Measurements from ENCODE around the gene HOXD12. TPM values are rescaled to one million over a fixed set of nuclear protein-coding genes. Genes with fewer than 3 reads are reported as not detected.

The HOXD12 gene
- polyA plus RNA-seq, 5 donors = not detected

DNA sequence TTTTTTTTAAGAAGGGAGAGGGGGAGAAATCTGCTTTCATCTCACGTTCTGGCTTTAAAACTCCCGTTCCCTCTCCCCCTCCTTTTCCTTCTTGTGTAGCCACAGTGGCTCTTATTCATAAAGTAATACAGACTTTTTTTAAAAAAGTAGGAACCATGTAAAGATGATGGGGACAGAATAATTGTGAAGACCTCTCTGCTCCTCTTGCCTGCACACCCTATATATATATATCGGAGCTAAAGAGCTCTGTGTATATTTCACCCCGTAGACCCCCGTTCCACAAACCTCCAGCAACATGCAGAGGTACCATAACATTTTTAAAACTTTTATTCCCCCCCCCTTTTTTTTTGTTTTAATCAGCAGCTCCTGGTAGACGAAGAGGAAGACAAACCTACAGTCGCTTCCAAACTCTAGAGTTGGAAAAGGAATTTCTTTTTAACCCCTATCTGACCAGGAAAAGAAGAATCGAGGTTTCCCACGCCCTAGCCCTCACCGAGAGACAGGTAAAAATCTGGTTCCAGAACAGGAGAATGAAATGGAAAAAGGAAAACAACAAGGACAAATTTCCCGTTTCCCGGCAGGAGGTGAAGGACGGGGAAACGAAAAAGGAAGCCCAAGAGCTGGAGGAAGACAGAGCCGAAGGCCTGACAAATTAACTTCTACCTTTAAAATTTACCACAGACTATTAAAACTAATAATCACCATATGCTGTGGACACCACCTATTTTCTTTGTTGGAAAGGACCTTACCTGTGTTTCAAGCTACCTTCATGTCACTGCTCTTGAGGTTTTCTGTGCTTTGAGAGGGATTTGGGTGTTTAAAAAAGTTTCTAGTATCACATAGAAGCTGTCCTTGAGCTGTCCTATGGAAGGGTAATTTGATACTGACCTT lies 31.6 kb downstream of the HOXD12 start:
- DNase-seq = no peak

DNA sequence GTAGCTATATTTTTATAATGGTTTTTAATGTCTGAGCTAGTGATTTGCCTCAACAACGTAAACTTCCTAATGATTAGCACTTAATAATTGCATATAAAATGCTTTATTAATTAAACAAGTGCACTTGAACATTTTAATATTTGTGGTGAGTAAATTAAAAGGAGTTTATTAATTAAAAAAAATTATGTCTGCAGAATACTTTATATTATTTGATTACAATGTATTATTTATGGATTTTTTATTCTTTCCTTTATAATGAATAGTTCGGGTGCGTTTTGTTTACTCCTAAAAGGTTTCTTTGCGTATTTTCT lies 32.2 kb downstream of the HOXD12 start:
- no peak for DNase-seq

DNA sequence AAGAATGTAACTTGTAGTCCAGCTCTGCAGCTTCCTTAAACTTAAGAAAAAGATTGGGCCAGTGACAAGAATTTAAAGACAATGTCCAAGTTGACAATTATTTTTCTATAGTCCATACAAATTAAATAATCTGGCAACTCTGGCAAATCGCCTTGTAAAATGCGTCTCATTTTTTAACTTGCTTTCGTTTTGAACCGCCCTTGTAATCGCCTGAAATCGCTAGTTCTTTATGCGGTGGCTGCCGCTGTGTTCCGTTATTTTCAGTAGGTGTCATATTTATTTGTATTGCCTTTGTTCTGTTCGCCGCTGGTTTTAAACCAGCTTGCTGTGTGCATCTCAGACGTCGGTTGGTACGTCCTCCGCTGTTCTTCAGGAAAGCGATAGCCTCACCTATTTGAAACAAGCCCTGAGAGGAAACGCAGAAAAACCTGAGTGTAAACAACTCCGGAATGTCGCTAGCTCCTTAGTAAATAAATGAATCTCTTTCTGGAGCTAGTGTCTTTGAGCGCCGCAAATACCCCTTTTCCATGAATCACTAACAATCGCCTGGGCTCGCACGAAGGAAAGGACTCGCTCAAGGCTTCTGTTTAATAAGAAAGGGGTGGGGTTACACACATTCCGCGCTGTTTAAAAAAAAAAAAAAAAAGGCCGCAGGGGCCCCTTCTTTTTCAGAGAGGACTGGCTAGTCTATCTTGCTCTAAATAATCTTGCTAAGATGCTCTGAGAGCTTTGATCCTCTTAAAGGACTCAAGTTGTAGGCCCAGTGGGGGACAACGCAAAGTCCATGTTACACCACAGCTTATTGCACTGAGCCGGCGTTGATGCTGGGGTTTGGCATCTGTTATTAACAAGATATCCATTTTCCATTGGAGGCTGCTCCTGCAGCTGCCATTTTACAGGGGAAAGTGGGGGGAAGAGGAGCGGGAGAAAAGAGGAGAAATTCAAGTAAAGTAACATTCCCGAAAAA lies 32.9 kb downstream of the HOXD12 start:
- peak in 1 of 2 donors; percentile 48 for DNase-seq

DNA sequence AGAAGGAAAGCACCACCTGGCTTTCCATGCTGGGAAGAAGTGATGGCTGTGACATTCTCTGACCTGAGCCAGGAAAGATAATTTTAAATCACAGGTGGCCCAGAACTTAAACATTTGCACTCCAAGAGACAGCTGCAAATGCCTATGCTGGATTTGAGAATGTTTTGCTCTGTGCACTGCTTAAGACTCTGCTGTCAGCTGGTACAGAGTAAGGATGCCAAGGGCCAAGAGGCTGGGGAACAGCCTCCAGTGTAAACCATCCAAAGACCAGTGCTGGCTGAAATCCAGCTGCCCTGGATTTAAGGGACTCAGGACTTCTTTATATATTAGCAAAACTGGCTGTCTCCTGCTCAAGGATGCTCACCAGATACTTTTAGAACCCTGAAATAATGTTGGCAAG lies 33.8 kb downstream of the HOXD12 start:
- DNase-seq = no peak

DNA sequence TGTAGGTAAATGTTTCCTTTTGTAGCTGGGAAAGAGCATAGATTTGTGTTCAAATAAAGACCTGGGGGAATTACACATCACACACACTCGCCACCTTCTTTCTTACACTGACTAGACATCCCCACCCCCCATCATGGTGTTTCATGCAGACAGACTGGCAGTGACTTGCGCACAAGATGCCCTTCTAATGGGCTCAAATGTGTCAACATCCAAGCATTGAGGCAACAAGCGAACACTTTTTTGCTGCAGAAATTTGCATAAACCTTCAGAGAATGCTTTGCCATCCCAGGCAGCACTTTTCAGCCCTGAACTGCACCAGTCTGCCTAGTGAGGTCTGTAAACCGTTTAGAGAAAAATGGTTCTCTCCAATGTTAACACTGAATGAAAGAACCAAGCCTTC lies 34.4 kb downstream of the HOXD12 start:
- DNase-seq = no peak

DNA sequence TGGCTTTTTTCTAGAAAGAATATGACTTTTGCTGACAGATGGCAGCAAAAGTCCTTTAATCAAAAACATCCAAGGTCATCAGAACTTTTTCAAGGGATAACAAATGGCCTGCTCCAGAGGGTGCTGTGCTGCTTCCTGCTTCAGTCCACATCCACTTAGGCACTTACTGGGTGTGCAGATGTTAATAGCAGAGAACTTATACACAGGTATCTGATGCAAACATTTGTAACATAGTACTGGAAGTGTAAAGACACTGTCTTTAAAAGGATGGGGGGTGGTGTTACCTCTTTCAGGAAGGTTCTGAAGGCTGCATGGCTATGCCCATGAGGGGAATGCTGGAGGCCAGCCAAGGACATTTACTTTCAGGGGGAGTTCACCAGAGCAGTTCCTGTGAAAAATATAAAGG lies 35.4 kb downstream of the HOXD12 start:
- DNase-seq = no peak

DNA sequence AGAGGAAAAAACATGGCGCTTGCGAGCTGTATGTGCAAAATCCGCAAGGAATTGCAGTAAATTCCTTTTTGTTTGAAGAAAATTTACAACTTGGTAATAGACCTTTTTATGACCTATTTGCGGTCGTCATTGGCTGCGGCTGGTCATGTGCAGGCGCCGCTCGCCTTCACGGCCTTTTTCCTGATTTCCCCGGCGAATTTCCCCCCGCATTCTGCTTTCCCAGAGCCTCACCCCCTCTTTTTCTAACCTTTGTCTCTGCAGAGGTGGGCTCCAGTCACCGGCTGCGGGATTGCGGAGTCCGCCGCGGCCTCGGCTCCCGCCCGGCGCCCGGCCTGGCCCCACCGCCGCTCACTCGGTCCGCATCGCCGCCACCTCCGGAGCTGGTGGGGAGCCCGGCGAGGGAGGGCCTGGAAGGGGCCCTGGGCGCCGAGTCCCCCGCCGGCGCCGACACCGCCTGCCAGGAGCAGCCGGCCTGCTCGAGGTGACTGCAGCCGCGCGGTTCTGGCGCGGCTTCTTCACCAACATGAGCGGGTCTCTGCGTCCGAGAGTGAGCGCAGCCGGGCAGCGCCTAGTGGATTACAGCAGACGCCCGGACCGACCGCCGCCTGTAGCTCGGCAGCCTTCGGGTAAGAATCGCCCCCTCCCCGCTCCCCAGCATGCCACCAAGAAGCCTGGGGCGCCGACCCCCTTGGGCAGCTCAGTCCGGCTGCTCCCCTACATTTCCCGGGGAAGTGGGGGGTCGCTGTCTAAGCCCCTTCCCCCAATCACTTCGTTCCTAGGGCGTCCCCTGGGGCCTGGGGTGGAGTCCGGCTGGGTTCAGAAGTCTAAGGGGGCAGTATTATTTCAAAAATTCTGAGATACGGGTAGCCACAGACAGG lies 37.0 kb downstream of the HOXD12 start:
- no peak for DNase-seq

DNA sequence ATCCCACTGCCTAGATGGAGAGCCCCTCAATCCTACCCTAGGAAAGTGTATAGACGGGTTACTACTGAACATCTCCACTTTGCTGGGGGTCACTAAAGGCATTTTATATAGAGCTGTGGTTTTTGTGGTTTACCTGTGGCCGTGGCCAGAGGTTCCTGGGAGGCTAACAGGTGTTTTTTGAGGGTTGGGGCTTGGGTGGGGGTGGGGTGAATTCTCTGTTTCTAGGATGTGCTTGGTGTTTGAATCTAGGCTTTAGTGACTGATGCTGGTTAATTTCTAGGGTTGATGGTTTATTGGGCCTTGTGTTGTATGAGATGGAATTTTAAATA lies 37.6 kb downstream of the HOXD12 start:
- no peak for DNase-seq

DNA sequence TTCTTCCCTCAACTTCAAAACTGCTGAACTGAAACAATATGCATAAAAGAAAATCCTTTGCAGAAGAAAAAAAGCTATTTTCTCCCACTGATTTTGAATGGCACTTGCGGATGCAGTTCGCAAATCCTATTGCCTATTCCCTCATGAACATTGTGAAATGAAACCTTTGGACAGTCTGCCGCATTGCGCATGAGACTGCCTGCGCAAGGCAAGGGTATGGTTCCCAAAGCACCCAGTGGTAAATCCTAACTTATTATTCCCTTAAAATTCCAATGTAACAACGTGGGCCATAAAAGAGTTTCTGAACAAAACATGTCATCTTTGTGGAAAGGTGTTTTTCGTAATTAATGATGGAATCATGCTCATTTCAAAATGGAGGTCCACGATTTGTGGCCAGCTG lies 38.3 kb downstream of the HOXD12 start:
- no peak for DNase-seq

DNA sequence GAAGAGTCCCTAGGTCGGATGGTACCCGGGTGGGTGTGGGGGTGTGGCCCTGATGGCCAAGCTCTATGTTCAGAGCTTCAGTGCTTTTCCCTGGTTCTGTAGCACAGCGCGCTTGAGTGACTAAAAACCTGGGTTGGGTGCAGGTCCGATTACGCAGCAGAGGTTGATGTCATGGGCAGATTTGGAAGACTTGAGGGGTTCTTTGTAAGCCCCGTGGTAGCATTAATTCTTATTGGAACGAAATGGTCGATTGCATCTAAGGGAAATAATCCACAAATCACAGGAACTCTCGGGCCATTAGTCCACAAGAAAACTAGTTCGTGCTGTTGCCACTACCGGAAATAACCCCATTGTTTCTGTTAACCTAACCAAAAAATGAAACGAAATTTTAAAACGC lies 38.9 kb downstream of the HOXD12 start:
- no peak for DNase-seq

DNA sequence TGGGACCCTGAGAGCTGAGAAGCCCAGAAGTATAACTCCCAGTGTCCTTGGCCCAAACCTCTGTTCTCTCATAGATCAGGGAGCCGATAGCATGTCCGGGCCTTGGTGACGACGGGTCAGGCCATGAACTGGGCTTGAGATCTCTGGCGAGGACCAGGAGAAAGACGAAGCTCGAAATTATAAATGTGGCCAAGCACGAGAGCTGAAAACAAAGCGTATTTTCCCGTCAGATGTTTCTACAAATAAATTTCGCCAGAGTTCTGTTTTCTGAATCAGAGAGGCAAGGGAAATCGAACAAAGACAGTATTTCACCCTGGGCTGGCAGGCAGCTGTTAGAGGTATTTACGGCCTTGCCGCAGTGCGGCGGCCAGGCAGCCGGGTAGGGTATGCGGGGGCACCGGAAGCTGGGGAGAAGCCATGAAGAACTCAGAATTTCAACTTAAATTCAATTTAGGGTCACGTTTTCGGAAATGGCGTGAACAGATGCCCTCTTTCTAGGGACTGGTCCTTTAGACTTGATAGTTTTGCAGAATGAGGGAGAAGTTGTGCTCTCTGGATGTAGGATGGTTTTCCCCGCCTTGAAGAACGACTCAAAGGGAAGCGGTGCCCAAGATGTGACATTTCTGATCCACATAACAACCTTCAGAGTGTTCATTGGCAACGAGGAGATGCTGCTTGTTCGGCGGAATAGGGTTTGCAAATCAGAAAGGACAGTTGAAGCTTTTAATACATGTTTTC lies 39.5 kb downstream of the HOXD12 start:
- DNase-seq = no peak

DNA sequence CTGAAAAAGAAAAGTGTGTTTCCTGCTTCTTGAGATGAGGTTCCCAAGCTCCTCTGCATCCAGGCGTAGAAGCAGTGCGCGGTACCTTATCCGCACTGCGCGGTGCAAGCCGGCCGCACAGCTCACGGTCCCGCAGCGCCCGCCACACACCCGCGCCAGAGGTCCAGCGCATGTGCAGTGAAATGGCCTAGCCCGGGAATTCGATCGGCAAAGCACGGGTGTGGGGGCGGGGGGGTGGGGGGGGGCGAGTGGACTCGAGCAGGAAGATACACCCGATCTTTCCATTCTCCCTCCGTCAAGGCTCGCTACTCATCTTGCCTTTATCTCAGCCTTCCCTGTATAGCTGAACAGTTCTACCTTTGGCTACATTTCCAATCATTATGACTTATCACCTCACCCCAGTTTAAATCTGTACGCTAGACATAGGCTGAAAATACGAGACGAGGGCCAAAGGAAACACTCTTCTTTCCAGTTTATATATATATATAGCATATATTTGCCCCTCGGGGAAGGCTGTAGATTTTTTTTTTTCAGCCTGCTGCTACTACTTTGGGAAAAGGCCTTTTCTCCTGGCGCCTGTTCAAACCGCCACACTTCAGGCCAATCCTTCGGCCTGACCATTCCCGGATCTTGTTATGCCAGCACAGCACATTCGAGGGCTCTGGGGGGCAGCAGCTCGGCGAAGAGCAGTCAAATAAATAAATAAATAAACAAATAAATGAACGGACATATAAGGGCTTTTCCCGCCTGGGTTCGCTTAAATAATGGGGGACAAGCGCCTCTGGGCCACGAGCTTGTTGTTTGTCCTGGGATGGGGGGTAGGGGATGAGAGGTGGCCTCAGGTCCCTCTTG lies 40.3 kb downstream of the HOXD12 start:
- DNase-seq = no peak

DNA sequence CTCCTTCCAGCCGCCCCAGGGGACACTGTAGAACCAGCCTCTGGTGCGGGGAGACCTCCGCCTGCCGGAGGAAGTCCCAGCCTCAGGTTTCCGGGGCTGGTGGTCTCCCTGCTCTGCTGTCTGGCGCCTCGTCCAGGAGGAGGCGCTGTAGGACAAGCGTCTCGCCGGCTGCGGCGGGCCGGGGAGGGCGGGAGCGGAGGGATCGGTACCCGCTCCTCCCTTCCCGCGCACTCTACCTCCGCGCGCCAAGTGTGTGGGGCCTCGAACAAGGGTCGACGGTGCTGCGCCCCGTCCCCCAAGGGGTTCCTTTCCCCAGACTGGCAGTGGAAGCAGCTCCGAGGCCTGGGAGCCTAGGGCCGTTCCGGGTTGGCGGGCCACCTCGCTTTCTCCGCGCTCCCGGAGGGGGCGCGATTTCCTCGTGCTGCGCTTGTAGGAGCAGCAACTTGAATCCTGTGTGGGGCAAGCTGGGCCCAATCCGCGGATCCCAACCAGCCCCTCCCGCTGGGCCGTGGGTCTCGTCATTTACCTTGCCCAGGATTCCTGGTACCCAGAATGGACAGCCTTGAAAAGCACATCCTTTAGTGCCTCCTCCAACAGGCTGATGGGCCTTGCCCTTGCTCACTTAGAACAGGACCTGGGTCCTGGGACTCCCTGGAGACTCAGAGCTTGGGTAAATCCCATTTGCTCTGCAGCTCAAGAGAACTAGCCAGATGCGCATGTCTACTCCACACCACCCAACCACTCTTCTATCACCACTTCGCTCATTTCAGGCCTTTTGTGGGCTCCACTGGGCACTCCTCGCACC lies 41.1 kb downstream of the HOXD12 start:
- DNase-seq = peak; percentile 78 to 81

DNA sequence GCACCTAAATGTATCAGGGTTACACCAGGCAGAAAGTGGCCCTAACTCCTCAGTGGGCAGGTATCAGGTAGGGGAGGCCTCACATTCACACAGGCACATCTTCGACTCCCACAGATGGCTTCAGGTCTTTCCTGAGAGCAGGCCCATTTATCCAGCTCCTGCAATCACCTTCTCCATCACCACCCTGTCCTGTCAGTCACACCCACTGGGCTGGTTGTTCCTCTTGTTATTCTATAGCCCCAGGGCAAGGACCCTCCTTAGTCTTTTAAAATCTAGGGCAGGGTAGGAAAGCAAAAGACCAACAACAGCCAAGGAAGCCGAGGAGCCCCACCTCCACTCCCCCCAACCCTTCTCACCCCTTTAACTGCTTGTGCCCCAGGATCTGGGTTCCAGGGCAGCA lies 42.7 kb downstream of the HOXD12 start:
- DNase-seq = no peak

DNA sequence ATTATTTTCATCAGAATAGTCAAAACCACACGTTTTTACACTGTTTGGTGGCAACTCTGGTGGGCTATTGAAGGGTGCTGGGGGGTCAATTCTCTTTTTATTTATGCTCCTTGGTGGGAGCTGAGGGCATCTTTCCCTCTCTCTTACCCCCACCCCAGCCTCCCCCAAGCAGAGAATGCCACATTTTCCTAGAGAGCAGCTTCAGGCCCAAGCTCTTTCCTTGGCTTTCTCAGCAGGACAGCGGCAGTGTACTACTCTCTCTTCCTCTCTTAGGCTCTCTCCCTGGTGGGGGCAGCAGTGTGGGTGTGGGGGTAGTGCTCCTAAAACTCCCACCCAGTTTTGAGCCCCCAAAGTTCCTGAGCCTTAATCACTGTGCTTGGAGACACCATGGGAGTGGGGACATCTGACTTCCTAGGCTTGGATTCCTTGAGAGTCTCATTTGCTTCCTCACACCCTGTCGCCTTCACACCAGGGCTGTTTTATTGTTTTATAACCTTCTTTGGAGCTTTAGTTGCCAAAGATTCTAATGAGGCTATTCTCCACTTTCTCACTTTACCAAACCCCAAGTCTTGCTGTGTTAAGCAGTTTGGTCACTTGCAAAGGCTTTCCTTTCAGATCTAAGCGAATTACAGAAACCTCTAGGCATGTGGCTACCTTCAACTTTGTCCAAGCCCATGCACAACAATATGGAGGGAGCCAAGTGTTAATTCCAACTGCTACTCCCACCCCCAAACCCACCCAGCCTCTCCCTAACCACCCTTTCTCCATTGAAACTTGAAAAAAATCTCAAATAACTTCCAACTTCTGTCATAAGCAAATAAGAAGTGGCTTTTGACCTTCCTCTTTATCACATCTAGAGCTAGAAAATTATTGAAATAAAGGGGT lies 45.7 kb downstream of the HOXD12 start:
- no peak for DNase-seq

DNA sequence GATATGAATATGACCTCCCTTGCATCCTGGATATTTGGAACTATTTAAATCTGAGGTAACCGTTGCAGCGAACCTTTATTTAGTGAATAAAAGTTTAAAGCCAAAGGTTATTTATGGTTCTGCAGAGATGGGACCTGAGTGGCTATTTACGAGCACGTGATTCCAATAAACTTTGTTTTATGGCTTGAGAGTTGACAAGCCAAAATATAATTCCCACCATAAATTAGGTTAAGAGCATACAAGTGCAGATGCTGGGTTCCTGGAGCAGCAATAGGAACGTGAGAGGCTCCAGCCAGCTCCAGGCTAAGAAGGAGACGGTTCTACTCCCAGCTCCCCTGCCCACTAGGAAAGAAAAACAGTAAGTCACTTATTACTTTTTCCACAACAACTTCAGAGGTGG lies 46.5 kb downstream of the HOXD12 start:
- DNase-seq = no peak

DNA sequence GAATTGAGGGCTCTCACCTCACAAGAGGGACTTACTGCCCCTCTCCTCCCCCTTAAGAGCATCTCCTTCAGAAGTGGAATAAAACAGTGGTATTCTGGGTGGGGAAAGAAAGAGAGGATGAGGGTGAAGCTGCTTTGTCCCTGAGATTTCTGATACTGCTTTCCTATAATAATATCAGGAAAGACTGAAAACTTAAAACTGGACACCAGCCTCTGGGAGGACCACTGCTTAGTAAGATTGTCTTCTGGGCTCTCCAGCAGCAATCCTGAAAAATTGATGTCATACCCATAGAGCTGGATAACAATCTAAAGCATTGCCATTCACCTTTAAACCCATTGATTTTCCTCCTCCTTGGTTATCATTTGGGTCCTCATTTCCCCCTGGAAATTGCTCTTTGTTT lies 47.0 kb downstream of the HOXD12 start:
- DNase-seq = no peak

DNA sequence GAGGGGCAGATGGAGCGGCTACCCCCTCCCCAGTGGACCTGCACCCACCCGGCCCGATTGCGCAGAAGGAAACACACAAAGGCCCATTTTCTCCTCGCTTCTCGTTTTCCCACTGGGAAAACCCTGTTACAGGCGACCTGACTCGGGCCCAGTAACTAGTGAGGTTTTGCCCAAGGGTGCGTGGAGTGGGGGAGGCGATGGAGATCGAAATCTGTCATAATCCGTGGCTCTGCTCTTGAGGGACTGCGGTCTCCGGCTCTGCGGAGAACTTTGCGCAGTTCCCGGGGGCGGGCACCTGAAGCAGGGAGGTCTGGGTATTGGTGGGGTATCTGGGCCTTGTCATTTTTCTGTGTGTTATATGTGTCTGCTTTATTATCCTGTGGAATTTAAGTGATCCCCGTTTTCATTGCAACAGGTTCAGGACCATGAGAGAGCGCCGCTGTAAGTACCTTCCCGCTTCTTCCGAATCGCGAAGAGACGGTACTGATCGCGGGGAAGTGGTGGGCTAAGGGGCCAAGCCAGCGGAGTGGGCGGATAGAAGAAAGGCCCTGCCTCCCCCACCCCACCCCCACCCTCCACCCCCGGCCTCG lies 47.7 kb downstream of the HOXD12 start:
- no peak for DNase-seq
